SK-N-SH treated with all-trans-retinoic acid at 6 μM for 48 hours (cell line): Measurements from ENCODE around the gene DCHS2.

ENCODE experiments used
- ATAC-seq: fragments of 200-7000 bp; cut with Tn5 transposase; 3 replicates; pipeline ENCODE4 v1.9.1; 2020; ENCODE audit warnings: mild to moderate bottlenecking, moderate library complexity
- ARNTL ChIP-seq: fragments of 450-650 bp; formaldehyde crosslinking; IDR thresholded peaks from 2 replicates; pipeline ENCODE4 v1.5.0; 2020; ENCODE audit warnings: low read depth, mild to moderate bottlenecking, moderate library complexity, borderline replicate concordance
- BACH2 ChIP-seq: fragments of 250-450 bp; sonication (Bioruptor Pico); IDR thresholded peaks from 2 replicates; pipeline ENCODE4 v1.9.0; 2021; ENCODE audit warnings: mild to moderate bottlenecking, borderline replicate concordance
- CREB5 ChIP-seq: fragments of 250-450 bp; sonication (Bioruptor Pico); IDR thresholded peaks from 2 replicates; pipeline ENCODE4 v1.5.1; 2020; ENCODE audit warnings: low read depth, mild to moderate bottlenecking, moderate library complexity
- CSDC2 ChIP-seq: fragments of 250-450 bp; sonication (Bioruptor Pico); IDR thresholded peaks from 2 replicates; pipeline ENCODE4 v1.5.0; 2020; ENCODE audit warnings: mild to moderate bottlenecking, moderate library complexity
- CSRNP3 ChIP-seq: fragments of 250-450 bp; sonication (Bioruptor Pico); IDR thresholded peaks from 2 replicates; pipeline ENCODE4 v1.5.1; 2021; ENCODE audit warnings: mild to moderate bottlenecking, moderate library complexity
- ESRRG ChIP-seq: fragments of 250-450 bp; sonication (Bioruptor Pico); IDR thresholded peaks from 2 replicates; pipeline ENCODE4 v1.6.1; 2021; ENCODE audit warnings: mild to moderate bottlenecking
- GLIS3 ChIP-seq: fragments of 250-450 bp; sonication (Bioruptor Pico); IDR thresholded peaks from 2 replicates; pipeline ENCODE4 v1.5.0; 2020; ENCODE audit warnings: mild to moderate bottlenecking, moderate library complexity
- OSR1 ChIP-seq: fragments of 250-450 bp; sonication (Bioruptor Pico); IDR thresholded peaks from 2 replicates; pipeline ENCODE4 v1.8.0; 2022; ENCODE audit warnings: moderate library complexity, mild to moderate bottlenecking, inconsistent platforms
- POU6F1 ChIP-seq: fragments of 250-450 bp; sonication (Bioruptor Pico); IDR thresholded peaks from 2 replicates; pipeline ENCODE4 v1.8.0; 2021; ENCODE audit warnings: low read depth, mild to moderate bottlenecking, moderate library complexity, borderline replicate concordance
- PPARA ChIP-seq: fragments of 250-450 bp; sonication (Bioruptor Pico); IDR thresholded peaks from 2 replicates; pipeline ENCODE4 v1.5.0; 2020; ENCODE audit warnings: mild to moderate bottlenecking, borderline replicate concordance
- RARB ChIP-seq: fragments of 250-450 bp; sonication (Bioruptor Pico); IDR thresholded peaks from 2 replicates; pipeline ENCODE4 v1.8.0; 2021; ENCODE audit warnings: mild to moderate bottlenecking, moderate library complexity
- TCF4 ChIP-seq: fragments of 250-450 bp; sonication (Bioruptor Pico); IDR thresholded peaks from 2 replicates; pipeline ENCODE4 v1.8.0; 2021; ENCODE audit warnings: mild to moderate bottlenecking, moderate library complexity, borderline replicate concordance
- TSHZ2 ChIP-seq: fragments of 250-450 bp; sonication (Bioruptor Pico); IDR thresholded peaks from 2 replicates; pipeline ENCODE4 v1.5.0; 2020; ENCODE audit warnings: mild to moderate bottlenecking, moderate library complexity
- ZNF565 ChIP-seq: fragments of 450-650 bp; formaldehyde crosslinking; conservative IDR thresholded peaks from 2 replicates; pipeline ENCODE4 v1.5.0; 2020; ENCODE audit warnings: low read depth, mild to moderate bottlenecking, moderate library complexity
- ZNF70 ChIP-seq: fragments of 450-650 bp; formaldehyde crosslinking; IDR thresholded peaks from 2 replicates; pipeline ENCODE4 v1.5.0; 2020; ENCODE audit warnings: mild to moderate bottlenecking, moderate library complexity
- ZNF8 ChIP-seq: fragments of 450-650 bp; formaldehyde crosslinking; IDR thresholded peaks from 2 replicates; pipeline ENCODE4 v1.5.0; 2020; ENCODE audit warnings: mild to moderate bottlenecking, moderate library complexity
- TF ChIP-seq, protein P1 (sequence below): fragments of 250-450 bp; sonication (Bioruptor Pico); IDR thresholded peaks from 2 replicates; pipeline ENCODE4 v1.8.0; 2020; ENCODE audit warnings: mild to moderate bottlenecking, moderate library complexity, borderline replicate concordance

Gene DCHS2

GRCh38 chr4:154495867-154496266 lies 4.3 kb upstream of the DCHS2 start (continued):
- TF ChIP-seq POU6F1 (CRISPR knock-in tag) = no peak
- TF ChIP-seq, all 23 proteins: peak for 0

DNA sequence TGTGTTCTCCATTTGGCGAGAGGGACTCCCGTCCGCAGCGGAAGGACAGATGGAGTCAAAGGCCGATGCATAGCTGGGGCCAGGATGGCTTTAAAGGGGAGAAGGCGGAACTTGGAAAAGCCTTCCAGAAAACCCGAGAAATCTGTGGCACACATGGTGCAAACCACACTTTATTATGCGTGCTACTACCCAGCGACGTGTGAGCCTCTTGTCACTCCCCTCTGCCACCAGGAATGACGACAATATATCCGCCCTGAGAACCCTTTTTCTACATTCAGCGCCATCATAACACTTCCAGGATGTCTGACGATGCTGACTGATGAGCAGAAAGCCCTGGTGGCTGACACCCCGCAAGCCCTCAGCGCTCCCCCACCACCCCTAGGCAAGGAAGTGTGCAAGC lies 689 bp upstream of the DCHS2 start:
- TF ChIP-seq CSDC2 (CRISPR knock-in tag) (no peak), ARNTL (CRISPR knock-in tag) (no peak)
- ATAC-seq = no peak

GRCh38 chr4:154490583-154491340 lies 837 bp downstream of the DCHS2 start:
- peak; percentile 44 for ATAC-seq
- TF ChIP-seq TCF4 (CRISPR knock-in tag) = no peak

DNA sequence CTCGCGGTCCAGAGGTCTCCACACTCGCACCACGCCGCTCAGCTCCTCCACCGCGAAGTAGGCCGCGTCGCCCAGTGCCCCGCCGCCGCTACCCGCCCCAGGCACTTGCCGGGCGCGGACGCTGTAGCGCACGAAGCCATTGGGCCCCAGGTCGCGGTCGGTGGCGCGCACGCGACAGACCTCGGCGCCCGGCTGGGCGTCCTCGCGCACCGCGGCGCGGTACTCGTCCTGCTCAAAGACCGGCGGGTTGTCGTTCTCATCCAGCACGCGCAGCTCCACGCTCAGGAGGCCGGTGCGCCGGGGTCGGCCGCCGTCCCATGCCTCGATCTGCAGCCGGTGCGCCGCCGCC lies 1.4 kb downstream of the DCHS2 start:
- no peak for ATAC-seq
- TF ChIP-seq CREB5 (CRISPR knock-in tag) (no peak), ZNF70 (CRISPR knock-in tag) (no peak), ZNF8 (CRISPR knock-in tag) (no peak), BACH2 (CRISPR knock-in tag) (no peak), ESRRG (CRISPR knock-in tag) (no peak), GLIS3 (CRISPR knock-in tag) (no peak), PPARA (CRISPR knock-in tag) (no peak), ZNF565 (CRISPR knock-in tag) (no peak), CSDC2 (CRISPR knock-in tag) (no peak), RARB (no peak), TSHZ2 (CRISPR knock-in tag) (no peak), CSRNP3 (CRISPR knock-in tag) (no peak), OSR1 (CRISPR knock-in tag) (no peak), TCF4 (CRISPR knock-in tag) (no peak)
- TF ChIP-seq, protein P1, sequence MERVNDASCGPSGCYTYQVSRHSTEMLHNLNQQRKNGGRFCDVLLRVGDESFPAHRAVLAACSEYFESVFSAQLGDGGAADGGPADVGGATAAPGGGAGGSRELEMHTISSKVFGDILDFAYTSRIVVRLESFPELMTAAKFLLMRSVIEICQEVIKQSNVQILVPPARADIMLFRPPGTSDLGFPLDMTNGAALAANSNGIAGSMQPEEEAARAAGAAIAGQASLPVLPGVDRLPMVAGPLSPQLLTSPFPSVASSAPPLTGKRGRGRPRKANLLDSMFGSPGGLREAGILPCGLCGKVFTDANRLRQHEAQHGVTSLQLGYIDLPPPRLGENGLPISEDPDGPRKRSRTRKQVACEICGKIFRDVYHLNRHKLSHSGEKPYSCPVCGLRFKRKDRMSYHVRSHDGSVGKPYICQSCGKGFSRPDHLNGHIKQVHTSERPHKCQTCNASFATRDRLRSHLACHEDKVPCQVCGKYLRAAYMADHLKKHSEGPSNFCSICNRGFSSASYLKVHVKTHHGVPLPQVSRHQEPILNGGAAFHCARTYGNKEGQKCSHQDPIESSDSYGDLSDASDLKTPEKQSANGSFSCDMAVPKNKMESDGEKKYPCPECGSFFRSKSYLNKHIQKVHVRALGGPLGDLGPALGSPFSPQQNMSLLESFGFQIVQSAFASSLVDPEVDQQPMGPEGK (CRISPR knock-in tag) = no peak
